NB4 (cell line): ENCODE data around the gene ADAM29.
A peak's percentile ranks its signal among the peaks of the same experiment; 100 is the strongest.
"Not testable (repeated sequence)": the region's sequence is repeated elsewhere in the genome, so short reads cannot be mapped to it uniquely, and the experiment has no call there.

Experiments
- DNase-seq: peaks from one replicate; pipeline ENCODE4 v3.0.0; 2010; ENCODE audit warnings: low read depth
- H3K4me3 ChIP-seq: one replicate; pipeline ENCODE4 v1.5.1; 2011; ENCODE audit warnings: mild to moderate bottlenecking, low read depth, low read length, moderate library complexity
- MYC ChIP-seq: IDR thresholded peaks from 2 replicates; pipeline ENCODE4 v1.6.1; 2011; ENCODE audit warnings: low read depth, low read length
- POLR2A ChIP-seq: IDR thresholded peaks from 2 replicates; pipeline ENCODE4 v1.6.1; 2011; ENCODE audit warnings: mild to moderate bottlenecking; ENCODE audit not compliant: insufficient read length; ENCODE audit errors: extremely low read depth
- TF ChIP-seq, protein P1 (sequence below): IDR thresholded peaks from 2 replicates; pipeline ENCODE4 v1.6.1; 2011; ENCODE audit warnings: low read depth, low read length
- TF ChIP-seq, protein P2 (sequence below): IDR thresholded peaks from one replicate; pipeline ENCODE4 v1.5.1; 2012; ENCODE audit warnings: low read depth, low read length

ADAM29 gene

GRCh38 chr4:174996079-174996478, 77.9 kb downstream of the ADAM29 start:
- no peak for DNase-seq
- TF ChIP-seq MYC (no peak), POLR2A (no peak)
- TF ChIP-seq, protein P1, sequence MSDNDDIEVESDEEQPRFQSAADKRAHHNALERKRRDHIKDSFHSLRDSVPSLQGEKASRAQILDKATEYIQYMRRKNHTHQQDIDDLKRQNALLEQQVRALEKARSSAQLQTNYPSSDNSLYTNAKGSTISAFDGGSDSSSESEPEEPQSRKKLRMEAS = no peak
- TF ChIP-seq, protein P2, sequence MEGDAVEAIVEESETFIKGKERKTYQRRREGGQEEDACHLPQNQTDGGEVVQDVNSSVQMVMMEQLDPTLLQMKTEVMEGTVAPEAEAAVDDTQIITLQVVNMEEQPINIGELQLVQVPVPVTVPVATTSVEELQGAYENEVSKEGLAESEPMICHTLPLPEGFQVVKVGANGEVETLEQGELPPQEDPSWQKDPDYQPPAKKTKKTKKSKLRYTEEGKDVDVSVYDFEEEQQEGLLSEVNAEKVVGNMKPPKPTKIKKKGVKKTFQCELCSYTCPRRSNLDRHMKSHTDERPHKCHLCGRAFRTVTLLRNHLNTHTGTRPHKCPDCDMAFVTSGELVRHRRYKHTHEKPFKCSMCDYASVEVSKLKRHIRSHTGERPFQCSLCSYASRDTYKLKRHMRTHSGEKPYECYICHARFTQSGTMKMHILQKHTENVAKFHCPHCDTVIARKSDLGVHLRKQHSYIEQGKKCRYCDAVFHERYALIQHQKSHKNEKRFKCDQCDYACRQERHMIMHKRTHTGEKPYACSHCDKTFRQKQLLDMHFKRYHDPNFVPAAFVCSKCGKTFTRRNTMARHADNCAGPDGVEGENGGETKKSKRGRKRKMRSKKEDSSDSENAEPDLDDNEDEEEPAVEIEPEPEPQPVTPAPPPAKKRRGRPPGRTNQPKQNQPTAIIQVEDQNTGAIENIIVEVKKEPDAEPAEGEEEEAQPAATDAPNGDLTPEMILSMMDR = no peak
- H3K4me3 ChIP-seq = no peak overlapping the region

DNA sequence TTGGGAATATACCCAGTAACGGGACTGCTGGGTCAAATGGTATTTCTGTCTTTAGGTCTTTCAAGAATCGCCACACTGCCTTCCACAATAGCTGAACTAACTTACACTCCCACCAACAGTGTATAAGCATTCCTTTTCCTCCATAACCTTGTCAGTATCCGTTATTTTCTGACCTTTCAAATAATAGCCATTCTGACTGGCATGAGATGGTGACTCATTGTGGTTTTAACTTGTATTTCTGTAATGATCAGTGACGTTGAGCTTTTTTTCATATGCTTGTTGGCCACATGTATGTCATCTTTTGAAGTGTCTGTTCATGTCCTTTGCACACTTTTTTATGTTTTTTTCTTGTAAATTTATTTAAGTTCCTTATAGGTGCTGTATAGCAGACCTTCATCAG, 81.2 kb downstream of the ADAM29 start:
- TF ChIP-seq, protein P2 = no peak
- TF ChIP-seq POLR2A (no peak), MYC (no peak)
- TF ChIP-seq, protein P1 = no peak
- DNase-seq = peak; percentile 27
- no peak overlapping the region for H3K4me3 ChIP-seq

- no peak for TF ChIP-seq POLR2A
- TF ChIP-seq, protein P1 = no peak
- TF ChIP-seq, protein P2 = no peak
- no peak for TF ChIP-seq MYC
- H3K4me3 ChIP-seq = no peak overlapping the region
- DNase-seq = no peak
Observed at GRCh38 chr4:175017751-175018150, 99.6 kb downstream of the ADAM29 start.

GRCh38 chr4:175019447-175019846, 101.3 kb downstream of the ADAM29 start:
- H3K4me3 ChIP-seq, DNase-seq: not testable (repeated sequence)
